Activated CD8-positive, alpha-beta memory T cell treated with anti-CD3 and anti-CD28 coated beads, Interleukin-2, amount 50 U/mL, for 24 hours (primary cell): ENCODE results near the gene ARHGEF39.
"Not testable (repeated sequence)": the region's sequence is repeated elsewhere in the genome, so short reads cannot be mapped to it uniquely, and the experiment has no call there.

Experiments used
- DNase-seq: peaks from one replicate; pipeline ENCODE4 v3.0.0-alpha.2; 2020; ENCODE audit errors: extremely low read depth

The ARHGEF39 gene

GRCh38 chr9:35650341-35651158 lies 14.4 kb downstream of the ARHGEF39 start, which contains the start of gene SIT1:
Gene SIT1, minus strand, starts transcription at chr9:35650931. Its CDS starts 78 bp downstream, at chr9:35650853.
- no peak for DNase-seq

GRCh38 chr9:35649431-35650340 lies 15.3 kb downstream of the ARHGEF39 start:
- DNase-seq = no peak

GRCh38 chr9:35646533-35647265 lies 18.3 kb downstream of the ARHGEF39 start:
- peak; percentile 70 for DNase-seq

GRCh38 chr9:35646153-35646532 lies 18.9 kb downstream of the ARHGEF39 start:
- no peak for DNase-seq

- not testable (repeated sequence) for DNase-seq
Observed at GRCh38 chr9:35645736-35646135, 19.3 kb downstream of the ARHGEF39 start.

- DNase-seq = no peak
Observed at GRCh38 chr9:35643046-35643445, 21.9 kb downstream of the ARHGEF39 start.

GRCh38 chr9:35641478-35641877 lies 23.5 kb downstream of the ARHGEF39 start:
- DNase-seq = not testable (repeated sequence)

GRCh38 chr9:35640431-35640830 lies 24.6 kb downstream of the ARHGEF39 start:
- not testable (repeated sequence) for DNase-seq

DNA sequence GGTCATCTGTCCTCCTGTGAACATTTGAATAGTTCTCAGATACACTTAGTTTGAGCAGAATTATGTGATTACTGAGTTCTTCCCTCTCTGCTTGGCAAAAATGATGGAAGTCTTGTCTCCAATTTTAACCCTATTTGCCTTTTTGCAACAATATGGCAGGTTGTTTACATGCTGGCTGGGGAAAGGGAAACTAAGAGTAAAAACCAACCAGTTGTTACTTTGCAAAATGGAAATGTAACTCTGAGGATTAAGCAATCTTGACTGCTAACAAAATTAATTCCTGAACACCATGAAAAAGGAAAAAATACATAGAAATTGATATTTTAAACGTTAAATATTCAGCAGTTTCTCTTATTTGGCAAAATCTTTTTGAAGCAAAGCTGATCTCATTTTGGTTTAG lies 25.4 kb downstream of the ARHGEF39 start:
- no peak for DNase-seq

DNA sequence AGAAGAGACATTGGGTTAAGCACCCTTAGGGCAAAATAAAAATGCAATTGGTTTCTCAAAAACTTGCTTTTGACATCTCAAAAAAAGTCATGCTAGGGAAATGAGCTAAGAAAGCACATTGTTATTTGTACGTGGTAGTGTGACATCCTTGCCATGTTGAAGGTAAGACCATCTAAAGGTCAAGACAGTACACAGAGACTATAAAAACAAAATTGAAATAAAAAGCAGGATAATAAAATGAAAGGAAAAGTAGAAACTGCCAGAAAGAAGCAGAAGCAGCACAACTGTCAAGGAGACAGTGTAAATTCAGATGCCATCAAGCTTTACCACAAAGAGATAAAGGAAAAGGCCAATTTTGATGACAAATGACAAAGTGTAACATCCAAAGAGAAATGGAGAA lies 25.8 kb downstream of the ARHGEF39 start:
- not testable (repeated sequence) for DNase-seq

DNA sequence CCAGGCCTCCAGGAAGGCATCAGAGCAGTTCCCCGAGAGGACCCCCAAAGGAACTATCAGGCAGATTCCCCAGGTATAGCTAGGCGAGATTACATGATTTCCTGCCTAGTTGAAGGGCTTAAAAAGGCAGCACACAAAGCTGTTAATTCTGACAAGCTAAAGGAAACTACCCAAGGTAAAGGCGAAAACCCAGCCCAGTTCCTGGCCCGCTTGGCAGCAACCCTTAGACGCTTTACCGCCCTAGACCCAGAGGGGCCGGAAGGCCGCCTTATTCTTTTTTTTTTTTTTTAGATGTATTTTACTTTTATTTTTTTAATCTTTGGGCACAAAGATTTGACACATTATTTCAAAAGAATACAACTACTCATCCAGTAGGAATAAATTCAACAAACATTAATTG lies 26.2 kb downstream of the ARHGEF39 start:
- DNase-seq = not testable (repeated sequence)

GRCh38 chr9:35637427-35637955 lies 27.5 kb downstream of the ARHGEF39 start:
- DNase-seq = not testable (repeated sequence)

DNA sequence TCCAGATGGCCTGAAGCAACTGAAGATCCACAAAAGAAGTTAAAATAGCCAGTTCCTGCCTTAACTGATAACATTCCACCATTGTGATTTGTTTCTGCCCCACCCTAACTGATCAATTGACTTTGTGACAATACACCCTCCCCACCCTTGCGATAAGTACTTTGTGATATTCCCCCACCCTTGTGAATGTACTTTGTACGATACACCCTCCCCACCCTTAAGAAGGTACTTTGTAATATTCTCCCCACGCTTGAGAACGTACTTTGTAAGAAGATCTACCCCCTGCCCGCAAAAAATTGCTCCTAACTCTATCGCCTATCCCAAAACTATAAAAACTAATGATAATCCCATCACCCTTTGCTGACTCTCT lies 28.1 kb downstream of the ARHGEF39 start:
- not testable (repeated sequence) for DNase-seq

- no peak for DNase-seq
Observed at GRCh38 chr9:35636135-35636876, 28.7 kb downstream of the ARHGEF39 start.

DNA sequence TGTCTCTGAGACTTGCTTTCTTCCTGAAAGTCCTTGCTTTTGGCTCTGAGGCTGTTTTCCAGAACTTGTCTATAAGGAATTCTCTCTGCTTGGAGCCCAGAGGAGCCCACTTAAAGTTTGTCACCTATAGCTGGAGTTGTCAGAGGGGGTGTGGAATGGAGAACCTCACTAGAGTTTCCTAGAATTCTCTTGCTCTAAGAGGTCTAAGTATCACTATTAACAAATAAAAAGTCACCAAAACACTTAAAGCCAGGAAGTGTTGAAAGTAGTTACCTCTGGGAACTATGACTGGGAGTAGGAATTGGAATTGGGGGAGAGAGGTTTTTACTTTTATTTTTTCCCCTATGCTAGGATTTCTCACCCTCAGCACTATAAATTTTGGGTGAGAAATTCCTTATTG lies 29.3 kb downstream of the ARHGEF39 start:
- DNase-seq = no peak

GRCh38 chr9:35629597-35629996 lies 35.4 kb downstream of the ARHGEF39 start:
- no peak for DNase-seq

DNA sequence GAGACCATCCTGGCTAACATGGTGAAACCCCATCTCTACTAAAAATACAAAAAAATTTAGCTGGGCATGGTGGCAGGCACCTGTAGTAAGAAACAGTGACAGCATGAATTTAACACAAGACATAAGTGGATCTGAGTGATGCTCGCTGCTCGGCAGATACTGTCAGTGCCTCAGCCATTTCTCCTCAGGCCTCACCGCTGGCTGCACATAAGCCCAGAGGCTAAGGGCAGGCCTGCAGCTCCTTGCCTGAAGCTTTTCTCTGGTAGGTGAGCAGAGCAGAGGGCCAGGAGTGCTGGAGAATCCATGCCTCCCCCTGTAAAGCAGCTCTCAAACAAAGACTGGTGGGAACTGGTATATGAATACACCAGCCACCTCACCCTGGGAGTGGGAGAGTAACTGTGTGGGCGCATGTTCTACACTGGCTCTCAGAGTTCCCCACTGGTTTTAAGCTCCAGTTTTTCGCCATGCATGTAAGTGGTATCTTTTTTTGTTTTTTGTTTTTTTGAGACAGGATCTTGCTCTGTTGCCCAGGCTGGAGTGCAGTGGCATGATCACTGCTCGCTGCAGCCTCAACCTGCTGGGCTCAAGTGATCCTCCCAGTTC lies 36.5 kb downstream of the ARHGEF39 start:
- DNase-seq = no peak

DNA sequence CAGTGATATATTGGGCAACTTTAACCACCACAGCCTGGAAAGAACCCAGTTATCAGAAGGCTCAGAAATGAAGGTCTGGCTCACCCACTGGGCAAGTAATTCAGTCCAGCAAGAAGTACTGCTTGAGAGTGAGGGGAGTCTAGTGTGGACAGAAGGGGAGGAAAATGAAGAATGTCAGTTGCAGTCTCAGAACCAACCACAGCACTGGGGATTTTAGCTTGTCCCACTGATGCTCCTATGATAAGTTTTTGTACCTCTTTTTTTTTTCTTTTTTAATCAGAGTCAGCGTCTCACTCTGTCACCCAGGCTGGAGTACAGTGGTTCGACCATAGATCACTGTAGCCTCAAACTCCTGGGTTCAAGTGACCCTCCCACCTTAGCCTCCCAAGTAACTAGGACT lies 37.4 kb downstream of the ARHGEF39 start:
- no peak for DNase-seq

DNA sequence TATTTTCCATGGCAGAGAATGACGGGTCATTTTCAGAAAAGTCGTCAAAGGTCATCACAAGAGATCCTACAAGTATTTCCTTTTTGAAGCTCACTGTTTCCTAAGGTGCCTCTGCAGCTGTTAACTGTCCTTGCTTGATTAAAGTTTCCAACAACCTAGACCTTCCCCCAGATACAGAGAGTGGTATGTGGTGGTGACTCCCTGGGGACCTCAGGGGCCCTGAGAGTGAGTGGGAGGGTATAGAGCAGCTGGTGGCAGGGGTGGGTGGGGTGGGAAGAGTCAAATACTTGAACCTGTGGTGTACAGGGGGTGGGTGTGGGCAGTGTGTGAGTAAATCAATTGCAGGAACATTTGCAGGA lies 45.2 kb downstream of the ARHGEF39 start:
- DNase-seq = no peak
